ENCODE data around the gene CLN6. TPM values are rescaled to one million over a fixed set of nuclear protein-coding genes. Genes with fewer than 3 reads are reported as not detected.

Gene CLN6
- total RNA-seq, 4 donors from 2014 or later, result 20.3 to 38.1 (median 27.9) TPM

- 100% methylated on average over 2 of the region's 2 CpGs for WGBS
- H3K4me1 ChIP-seq, result no peaks in the 10 kb centered on the region
- H3K27ac ChIP-seq, result no peak overlapping the region
- H3K9me3 ChIP-seq, result no peaks in the 10 kb centered on the region
- TF ChIP-seq EP300 (IDR thresholded peaks at IDR 0.05) (no peak), POLR2AphosphoS5 (IDR thresholded peaks at IDR 0.05) (no peak)
- DNase-seq (ENCODE audit: low spot score in 2 of 2), result peak in 1 of 2 donors; percentile 11
- no peaks in the 10 kb centered on the region for H3K27me3 ChIP-seq
- no peak overlapping the region for H3K4me3 ChIP-seq
- H3K36me3 ChIP-seq, result peaks cover 9% of the 10 kb centered on the region
Measured at GRCh38 chr15:68220489-68220888, 9.0 kb downstream of the CLN6 start.

GRCh38 chr15:68218847-68219798, 10.4 kb downstream of the CLN6 start:
- TF ChIP-seq CTCF (IDR thresholded peaks at IDR 0.05) (no peak), POLR2A (IDR thresholded peaks at IDR 0.05) (no peak), POLR2AphosphoS5 (IDR thresholded peaks at IDR 0.05) (no peak), EP300 (IDR thresholded peaks at IDR 0.05) (no peak)
- H3K36me3 ChIP-seq, result peaks cover 15% of the 10 kb centered on the region
- 96% methylated on average over 9 of the region's 9 CpGs for WGBS
- H3K4me1 ChIP-seq, result no peaks in the 10 kb centered on the region
- no peak overlapping the region for H3K27ac ChIP-seq
- peak; percentile 20 to 31 for DNase-seq (ENCODE audit: low spot score in 2 of 2)
- H3K27me3 ChIP-seq, result no peaks in the 10 kb centered on the region
- no peaks in the 10 kb centered on the region for H3K9me3 ChIP-seq
- H3K4me3 ChIP-seq, result no peak overlapping the region

- TF ChIP-seq POLR2AphosphoS5 (IDR thresholded peaks at IDR 0.05) (no peak), EP300 (IDR thresholded peaks at IDR 0.05) (no peak), CTCF (IDR thresholded peaks at IDR 0.05) (no peak), POLR2A (IDR thresholded peaks at IDR 0.05) (no peak)
- Histone ChIP-seq H3K9me3 (no peaks in the 10 kb centered on the region), H3K27ac (no peak overlapping the region), H3K27me3 (no peaks in the 10 kb centered on the region), H3K36me3 (peaks cover 15% of the 10 kb centered on the region), H3K4me1 (no peaks in the 10 kb centered on the region), H3K4me3 (no peak overlapping the region)
- 98% methylated on average over 8 of the region's 8 CpGs for WGBS
- DNase-seq (ENCODE audit: low spot score in 2 of 2), result peak; percentile 22 to 28
Measured at GRCh38 chr15:68218331-68218730, 11.2 kb downstream of the CLN6 start.

- Histone ChIP-seq H3K27ac (no peak overlapping the region), H3K36me3 (peaks cover 15% of the 10 kb centered on the region), H3K4me1 (no peaks in the 10 kb centered on the region), H3K9me3 (no peaks in the 10 kb centered on the region), H3K27me3 (no peaks in the 10 kb centered on the region), H3K4me3 (no peak overlapping the region)
- WGBS, result 86% methylated on average over 4 of the region's 4 CpGs
- peak in 1 of 2 donors; percentile 37 for DNase-seq (ENCODE audit: low spot score in 2 of 2)
- no peak for TF ChIP-seq POLR2A (IDR thresholded peaks at IDR 0.05)
- no peak for TF ChIP-seq POLR2AphosphoS5 (IDR thresholded peaks at IDR 0.05)
- TF ChIP-seq CTCF (IDR thresholded peaks at IDR 0.05), result no peak
- TF ChIP-seq EP300 (IDR thresholded peaks at IDR 0.05), result no peak
Measured at GRCh38 chr15:68217341-68217740, 12.2 kb downstream of the CLN6 start.

GRCh38 chr15:68214838-68215254, 14.7 kb downstream of the CLN6 start:
- TF ChIP-seq POLR2AphosphoS5 (IDR thresholded peaks at IDR 0.05) (no peak), EP300 (IDR thresholded peaks at IDR 0.05) (no peak), POLR2A (IDR thresholded peaks at IDR 0.05) (no peak), CTCF (IDR thresholded peaks at IDR 0.05) (no peak)
- peaks cover 21% of the 10 kb centered on the region for H3K36me3 ChIP-seq
- peaks cover 8% of the 10 kb centered on the region for H3K4me1 ChIP-seq
- 85% methylated on average over 6 of the region's 6 CpGs for WGBS
- H3K9me3 ChIP-seq, result no peaks in the 10 kb centered on the region
- H3K27ac ChIP-seq, result no peak overlapping the region
- DNase-seq (ENCODE audit: low spot score in 2 of 2), result no peak
- no peaks in the 10 kb centered on the region for H3K27me3 ChIP-seq
- H3K4me3 ChIP-seq, result no peak overlapping the region
